ENCODE data around the gene TRRAP. TPM values are rescaled to one million over a fixed set of nuclear protein-coding genes. Genes with fewer than 3 reads are reported as not detected.

TRRAP gene
- 11.5 and 12.8 TPM in 2 replicates for total RNA-seq

DNA sequence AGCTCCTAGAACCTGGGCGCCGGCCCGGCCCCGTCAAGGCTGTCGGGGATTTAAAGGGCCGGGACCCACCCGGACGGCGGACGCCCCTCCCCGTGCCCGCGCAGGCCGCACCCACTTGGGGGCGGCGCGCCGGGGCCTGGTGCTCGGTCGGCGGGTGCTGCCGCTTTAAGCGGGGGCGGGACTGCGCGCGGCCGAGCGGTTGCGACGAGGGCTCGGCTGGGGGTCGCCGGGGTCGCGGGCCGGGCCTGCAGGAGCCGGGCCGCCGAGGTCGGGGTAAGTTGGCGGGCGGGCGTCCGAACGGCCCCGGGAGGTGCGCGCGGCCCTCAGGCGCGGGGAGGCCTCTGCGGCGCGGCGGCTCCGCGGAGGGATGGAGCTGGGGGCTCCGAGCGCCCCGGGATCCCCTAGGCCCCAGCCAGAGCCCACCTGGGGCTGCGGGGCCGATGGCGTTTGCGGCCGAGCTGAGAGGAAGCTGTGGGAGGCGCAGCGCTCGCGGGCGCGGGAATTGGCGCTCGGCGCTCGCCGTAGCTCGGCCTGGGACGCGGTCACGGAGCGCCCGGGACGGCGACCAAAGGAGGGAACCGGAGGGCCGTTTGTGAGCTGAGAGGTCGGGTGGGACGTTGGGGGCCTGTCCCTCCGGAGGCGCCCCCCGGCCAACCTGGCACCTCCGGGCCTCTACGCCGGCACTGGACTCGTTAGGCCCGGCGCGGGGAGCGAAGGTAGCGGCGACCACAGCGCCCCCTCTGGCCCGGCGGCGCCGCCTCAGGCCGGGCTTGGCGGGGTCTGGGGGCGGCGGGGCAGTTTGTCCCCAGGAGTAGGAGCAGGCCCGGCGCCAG lies at the start of gene TRRAP:
TSS of gene TRRAP (plus strand) at position 168 of the 833 bp plus-strand sequence. CDS start 2,619 bp downstream, outside the sequence.

GRCh38 chr7:98869597-98870120 lies 8.7 kb upstream of the TRRAP start, which contains the start of gene TMEM130:
Gene TMEM130 (minus strand): TSS chr7:98870014. CDS start chr7:98869861, 153 bp downstream.

Other genes with a start within 250 kb of the TRRAP start
- not detected in 2 replicates for gene TMEM130, start 8.5 kb upstream of the TRRAP start, total RNA-seq

Measured in tracheal epithelial cell (primary cell).